ENCODE results near the gene NTSR2. TPM values are rescaled to one million over a fixed set of nuclear protein-coding genes. Genes with fewer than 3 reads are reported as not detected.

NTSR2 gene
- total RNA-seq, 4 donors from 2014 or later: not detected

GRCh38 chr2:11657646-11658045, 12.3 kb downstream of the NTSR2 start:
- no peaks in the 10 kb centered on the region for H3K4me1 ChIP-seq
- no peak overlapping the region for H3K4me3 ChIP-seq
- DNase-seq: no peak
- H3K27ac ChIP-seq: no peak overlapping the region
- TF ChIP-seq POLR2A (IDR thresholded peaks at IDR 0.05): no peak
- TF ChIP-seq CTCF (IDR thresholded peaks at IDR 0.05): no peak
- H3K36me3 ChIP-seq: no peaks in the 10 kb centered on the region
- intact Hi-C loops (cut with DNase I; ENCODE audit: low total_unique reads): no loop called here
- no peaks in the 10 kb centered on the region for H3K27me3 ChIP-seq
- no peaks in the 10 kb centered on the region for H3K9me3 ChIP-seq

GRCh38 chr2:11657195-11657594, 12.8 kb downstream of the NTSR2 start:
- H3K36me3 ChIP-seq: no peaks in the 10 kb centered on the region
- H3K4me1 ChIP-seq: no peaks in the 10 kb centered on the region
- TF ChIP-seq CTCF (IDR thresholded peaks at IDR 0.05): no peak
- no peak for TF ChIP-seq POLR2A (IDR thresholded peaks at IDR 0.05)
- DNase-seq: no peak
- no peak overlapping the region for H3K4me3 ChIP-seq
- no peak overlapping the region for H3K27ac ChIP-seq
- intact Hi-C loops (cut with DNase I; ENCODE audit: low total_unique reads): no loop called here
- no peaks in the 10 kb centered on the region for H3K9me3 ChIP-seq
- H3K27me3 ChIP-seq: no peaks in the 10 kb centered on the region

GRCh38 chr2:11656671-11657101, 13.3 kb downstream of the NTSR2 start:
- no peak for TF ChIP-seq CTCF (IDR thresholded peaks at IDR 0.05)
- no peak for TF ChIP-seq POLR2A (IDR thresholded peaks at IDR 0.05)
- Histone ChIP-seq H3K4me1 (no peaks in the 10 kb centered on the region), H3K36me3 (no peaks in the 10 kb centered on the region), H3K27me3 (no peaks in the 10 kb centered on the region), H3K9me3 (no peaks in the 10 kb centered on the region), H3K27ac (no peak overlapping the region), H3K4me3 (no peak overlapping the region)
- no peak for DNase-seq
- intact Hi-C loops (cut with DNase I; ENCODE audit: low total_unique reads): no loop called here

GRCh38 chr2:11656252-11656651, 13.7 kb downstream of the NTSR2 start:
- intact Hi-C loops (cut with DNase I; ENCODE audit: low total_unique reads): no loop called here

GRCh38 chr2:11655495-11655894, 14.5 kb downstream of the NTSR2 start:
- no peak overlapping the region for H3K27ac ChIP-seq
- peak in 1 of 2 donors; percentile 33 for DNase-seq
- H3K9me3 ChIP-seq: no peaks in the 10 kb centered on the region
- intact Hi-C loops (cut with DNase I; ENCODE audit: low total_unique reads): no loop called here
- H3K4me3 ChIP-seq: no peak overlapping the region
- H3K4me1 ChIP-seq: no peaks in the 10 kb centered on the region
- H3K36me3 ChIP-seq: no peaks in the 10 kb centered on the region
- TF ChIP-seq CTCF (IDR thresholded peaks at IDR 0.05) (no peak), POLR2A (IDR thresholded peaks at IDR 0.05) (no peak)
- no peaks in the 10 kb centered on the region for H3K27me3 ChIP-seq

More at GRCh38 chr2:11656252-11656651, 13.7 kb downstream of the NTSR2 start:
- TF ChIP-seq POLR2A (IDR thresholded peaks at IDR 0.05) (no peak), CTCF (IDR thresholded peaks at IDR 0.05) (no peak)
- Histone ChIP-seq H3K27ac (no peak overlapping the region), H3K36me3 (no peaks in the 10 kb centered on the region), H3K27me3 (no peaks in the 10 kb centered on the region), H3K9me3 (no peaks in the 10 kb centered on the region), H3K4me1 (no peaks in the 10 kb centered on the region), H3K4me3 (no peak overlapping the region)
- no peak for DNase-seq
